Measurements from ENCODE around the gene IQCH.

Gene IQCH

GRCh38 chr15:67394873-67395639, 140.5 kb downstream of the IQCH start:
- H3K27ac ChIP-seq (ENCODE audit: low read length): no peak overlapping the region
- H3K27me3 ChIP-seq (ENCODE audit: control insufficient read depth, insufficient read depth, low read length): no peaks in the 10 kb centered on the region
- H3K9me3 ChIP-seq (ENCODE audit: control insufficient read depth, insufficient read depth, low read length): no peaks in the 10 kb centered on the region
- no peaks in the 10 kb centered on the region for H3K4me1 ChIP-seq (ENCODE audit: control insufficient read depth, insufficient read depth, low read length)
- WGBS (ENCODE audit: insufficient coverage, insufficient read length): no CpG with 5 or more reads among the region's 9 CpGs
- no peak overlapping the region for H3K4me3 ChIP-seq (ENCODE audit: low read length)
- no peak for DNase-seq (ENCODE audit: low read depth, low spot score)
- no peaks in the 10 kb centered on the region for H3K36me3 ChIP-seq (ENCODE audit: control insufficient read depth, insufficient read depth, low read length)

- Histone ChIP-seq H3K4me1 (ENCODE audit: control insufficient read depth, insufficient read depth, low read length) (no peaks in the 10 kb centered on the region), H3K4me3 (ENCODE audit: low read length) (no peak overlapping the region), H3K9me3 (ENCODE audit: control insufficient read depth, insufficient read depth, low read length) (no peaks in the 10 kb centered on the region), H3K27ac (ENCODE audit: low read length) (no peak overlapping the region), H3K27me3 (ENCODE audit: control insufficient read depth, insufficient read depth, low read length) (no peaks in the 10 kb centered on the region), H3K36me3 (ENCODE audit: control insufficient read depth, insufficient read depth, low read length) (no peaks in the 10 kb centered on the region)
- no CpG with 5 or more reads among the region's 5 CpGs for WGBS (ENCODE audit: insufficient coverage, insufficient read length)
- DNase-seq (ENCODE audit: low read depth, low spot score): no peak
These were observed 141.5 kb downstream of the IQCH start for GRCh38 chr15:67396114-67396513.

- Histone ChIP-seq H3K27ac (ENCODE audit: low read length) (no peak overlapping the region), H3K9me3 (ENCODE audit: control insufficient read depth, insufficient read depth, low read length) (no peaks in the 10 kb centered on the region), H3K4me1 (ENCODE audit: control insufficient read depth, insufficient read depth, low read length) (no peaks in the 10 kb centered on the region), H3K4me3 (ENCODE audit: low read length) (no peak overlapping the region), H3K36me3 (ENCODE audit: control insufficient read depth, insufficient read depth, low read length) (no peaks in the 10 kb centered on the region), H3K27me3 (ENCODE audit: control insufficient read depth, insufficient read depth, low read length) (no peaks in the 10 kb centered on the region)
- no peak for DNase-seq (ENCODE audit: low read depth, low spot score)
- no CpG with 5 or more reads among the region's 1 CpG for WGBS (ENCODE audit: insufficient coverage, insufficient read length)
These were observed 142.6 kb downstream of the IQCH start for GRCh38 chr15:67397139-67397538.

GRCh38 chr15:67399925-67400324, 145.3 kb downstream of the IQCH start:
- DNase-seq (ENCODE audit: low read depth, low spot score): no peak
- WGBS (ENCODE audit: insufficient coverage, insufficient read length): no CpG with 5 or more reads among the region's 4 CpGs
- H3K36me3 ChIP-seq (ENCODE audit: control insufficient read depth, insufficient read depth, low read length): no peaks in the 10 kb centered on the region
- H3K4me1 ChIP-seq (ENCODE audit: control insufficient read depth, insufficient read depth, low read length): no peaks in the 10 kb centered on the region
- H3K27me3 ChIP-seq (ENCODE audit: control insufficient read depth, insufficient read depth, low read length): no peaks in the 10 kb centered on the region
- no peaks in the 10 kb centered on the region for H3K9me3 ChIP-seq (ENCODE audit: control insufficient read depth, insufficient read depth, low read length)
- no peak overlapping the region for H3K27ac ChIP-seq (ENCODE audit: low read length)
- H3K4me3 ChIP-seq (ENCODE audit: low read length): no peak overlapping the region

- DNase-seq (ENCODE audit: low read depth, low spot score): no peak
- no CpG with 5 or more reads among the region's 2 CpGs for WGBS (ENCODE audit: insufficient coverage, insufficient read length)
- Histone ChIP-seq H3K36me3 (ENCODE audit: control insufficient read depth, insufficient read depth, low read length) (no peaks in the 10 kb centered on the region), H3K9me3 (ENCODE audit: control insufficient read depth, insufficient read depth, low read length) (no peaks in the 10 kb centered on the region), H3K27ac (ENCODE audit: low read length) (no peak overlapping the region), H3K27me3 (ENCODE audit: control insufficient read depth, insufficient read depth, low read length) (no peaks in the 10 kb centered on the region), H3K4me3 (ENCODE audit: low read length) (no peak overlapping the region), H3K4me1 (ENCODE audit: control insufficient read depth, insufficient read depth, low read length) (no peaks in the 10 kb centered on the region)
These were observed 146.3 kb downstream of the IQCH start for GRCh38 chr15:67400890-67401289.

DNA sequence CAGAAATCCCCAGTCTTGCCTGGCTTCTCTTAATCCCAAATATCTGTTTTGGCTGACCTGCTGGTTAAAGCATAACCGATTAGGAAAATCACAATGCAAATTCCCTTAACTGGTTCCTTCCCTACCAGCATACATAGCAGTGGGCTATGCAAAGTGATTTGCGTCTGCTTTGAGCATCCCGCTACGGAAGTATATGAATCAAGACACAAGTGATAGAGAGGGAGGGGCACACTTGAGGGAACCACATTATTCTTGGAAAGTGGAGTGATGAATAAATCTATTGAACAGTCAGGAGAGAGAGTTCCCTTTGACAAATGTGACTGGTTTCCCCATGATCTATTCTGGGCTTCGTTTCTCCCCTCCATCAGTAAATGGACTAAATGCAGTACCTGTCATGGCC, 146.8 kb downstream of the IQCH start:
- Histone ChIP-seq H3K27me3 (ENCODE audit: control insufficient read depth, insufficient read depth, low read length) (no peaks in the 10 kb centered on the region), H3K27ac (ENCODE audit: low read length) (no peak overlapping the region), H3K36me3 (ENCODE audit: control insufficient read depth, insufficient read depth, low read length) (no peaks in the 10 kb centered on the region), H3K4me1 (ENCODE audit: control insufficient read depth, insufficient read depth, low read length) (no peaks in the 10 kb centered on the region), H3K9me3 (ENCODE audit: control insufficient read depth, insufficient read depth, low read length) (no peaks in the 10 kb centered on the region), H3K4me3 (ENCODE audit: low read length) (no peak overlapping the region)
- no CpG with 5 or more reads among the region's 5 CpGs for WGBS (ENCODE audit: insufficient coverage, insufficient read length)
- DNase-seq (ENCODE audit: low read depth, low spot score): no peak

DNA sequence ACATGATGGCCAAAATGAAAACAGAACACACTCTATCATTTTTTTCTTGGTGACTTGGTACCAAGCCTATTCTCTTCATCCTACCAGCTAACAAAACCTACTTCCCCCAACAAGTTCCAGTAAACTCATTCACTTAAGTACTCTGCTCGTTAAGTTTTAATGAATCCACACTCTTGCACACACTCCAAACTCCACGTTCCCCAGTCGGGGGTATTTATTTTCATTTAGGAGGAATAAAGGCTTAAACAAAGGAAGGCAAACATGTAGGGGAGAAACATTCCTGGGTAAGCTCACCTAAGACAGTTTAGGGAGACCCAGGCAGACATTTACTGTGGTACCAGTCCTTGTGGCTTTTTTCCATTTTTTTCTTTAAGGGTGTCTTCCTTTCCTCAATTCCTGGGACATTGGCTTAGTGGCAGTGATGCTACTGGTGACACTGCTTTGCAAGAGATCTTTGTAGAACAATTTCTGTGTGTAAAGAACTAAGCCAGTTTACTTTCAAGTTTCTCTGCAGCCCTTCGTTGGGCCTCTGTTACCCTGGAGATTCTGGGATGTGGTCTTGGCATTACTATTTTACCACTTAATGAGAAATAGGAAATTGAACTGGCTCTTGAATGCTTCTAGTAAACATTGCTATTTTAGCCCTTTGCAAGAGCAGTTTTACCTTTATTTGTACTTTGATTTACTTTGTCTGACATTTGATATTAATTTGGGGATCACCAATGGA, 149.0 kb downstream of the IQCH start:
- no peaks in the 10 kb centered on the region for H3K27me3 ChIP-seq (ENCODE audit: control insufficient read depth, insufficient read depth, low read length)
- H3K9me3 ChIP-seq (ENCODE audit: control insufficient read depth, insufficient read depth, low read length): no peaks in the 10 kb centered on the region
- whole genome bisulfite sequencing (ENCODE audit: insufficient coverage, insufficient read length): no CpG with 5 or more reads among the region's 4 CpGs
- H3K4me3 ChIP-seq (ENCODE audit: low read length): no peak overlapping the region
- no peak overlapping the region for H3K27ac ChIP-seq (ENCODE audit: low read length)
- DNase-seq (ENCODE audit: low read depth, low spot score): no peak
- no peaks in the 10 kb centered on the region for H3K4me1 ChIP-seq (ENCODE audit: control insufficient read depth, insufficient read depth, low read length)
- H3K36me3 ChIP-seq (ENCODE audit: control insufficient read depth, insufficient read depth, low read length): no peaks in the 10 kb centered on the region

DNA sequence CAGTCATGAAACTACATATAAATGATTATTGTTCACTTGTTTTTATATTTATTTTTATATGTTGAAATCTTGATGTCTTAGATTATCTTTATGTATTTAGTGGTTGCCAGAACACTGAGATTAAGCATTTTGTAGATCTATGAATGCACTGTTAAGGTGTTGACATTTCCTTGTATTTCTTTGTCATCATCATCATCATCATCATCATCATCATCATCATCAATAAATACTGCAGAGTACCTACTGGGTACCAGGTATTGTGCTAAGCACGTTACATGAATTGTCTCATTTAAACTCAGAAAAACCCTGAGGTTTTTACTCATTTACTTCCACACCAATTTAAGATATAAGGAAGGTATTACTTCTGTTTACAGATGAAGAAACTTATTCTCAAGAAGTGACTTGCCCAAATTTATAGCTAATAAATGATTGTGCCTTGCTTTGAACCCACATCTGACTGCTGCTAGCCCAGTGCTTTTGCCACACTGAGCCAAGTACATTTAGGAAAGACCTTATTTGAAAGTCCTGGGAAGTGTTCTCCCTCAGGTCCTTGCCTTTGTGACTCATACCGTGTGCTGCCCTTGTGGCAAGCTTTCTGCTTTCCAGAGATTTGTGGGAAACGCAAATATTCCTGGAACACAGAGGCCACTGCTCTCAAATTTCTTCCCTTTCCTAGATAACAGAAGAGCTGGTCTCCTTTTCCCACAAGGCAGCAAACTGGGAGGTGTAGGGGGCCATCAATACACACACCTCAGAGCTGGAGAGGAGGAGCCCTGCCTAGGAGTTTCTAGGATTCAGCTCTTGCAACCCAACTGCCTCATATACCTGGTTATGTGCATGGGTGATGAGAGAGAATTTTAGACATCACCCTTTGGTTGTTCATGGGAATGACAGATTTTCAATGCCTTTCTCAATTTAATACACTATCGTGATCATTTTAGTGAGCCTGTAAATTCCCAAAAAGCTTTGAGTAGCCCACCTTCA, 150.9 kb downstream of the IQCH start:
- WGBS (ENCODE audit: insufficient coverage, insufficient read length): no CpG with 5 or more reads among the region's 4 CpGs
- DNase-seq (ENCODE audit: low read depth, low spot score): no peak

GRCh38 chr15:67406257-67406861, 151.8 kb downstream of the IQCH start:
- Histone ChIP-seq H3K36me3 (ENCODE audit: control insufficient read depth, insufficient read depth, low read length) (no peaks in the 10 kb centered on the region), H3K27ac (ENCODE audit: low read length) (no peak overlapping the region), H3K9me3 (ENCODE audit: control insufficient read depth, insufficient read depth, low read length) (no peaks in the 10 kb centered on the region), H3K27me3 (ENCODE audit: control insufficient read depth, insufficient read depth, low read length) (no peaks in the 10 kb centered on the region), H3K4me1 (ENCODE audit: control insufficient read depth, insufficient read depth, low read length) (0 out of 2 replicates have a peak, but pooled peaks cover 3% of the 10 kb centered on the region), H3K4me3 (ENCODE audit: low read length) (no peak overlapping the region)
- WGBS (ENCODE audit: insufficient coverage, insufficient read length): no CpG with 5 or more reads among the region's 1 CpG
- DNase-seq (ENCODE audit: low read depth, low spot score): no peak

More for the DNA sequence above, 150.9 kb downstream of the IQCH start:
- no peaks in the 10 kb centered on the region for H3K27me3 ChIP-seq (ENCODE audit: control insufficient read depth, insufficient read depth, low read length)
- no peaks in the 10 kb centered on the region for H3K36me3 ChIP-seq (ENCODE audit: control insufficient read depth, insufficient read depth, low read length)
- H3K27ac ChIP-seq (ENCODE audit: low read length): no peak overlapping the region
- no peaks in the 10 kb centered on the region for H3K9me3 ChIP-seq (ENCODE audit: control insufficient read depth, insufficient read depth, low read length)
- H3K4me3 ChIP-seq (ENCODE audit: low read length): no peak overlapping the region
- H3K4me1 ChIP-seq (ENCODE audit: control insufficient read depth, insufficient read depth, low read length): 0 out of 2 replicates have a peak, but pooled peaks cover 3% of the 10 kb centered on the region

DNA sequence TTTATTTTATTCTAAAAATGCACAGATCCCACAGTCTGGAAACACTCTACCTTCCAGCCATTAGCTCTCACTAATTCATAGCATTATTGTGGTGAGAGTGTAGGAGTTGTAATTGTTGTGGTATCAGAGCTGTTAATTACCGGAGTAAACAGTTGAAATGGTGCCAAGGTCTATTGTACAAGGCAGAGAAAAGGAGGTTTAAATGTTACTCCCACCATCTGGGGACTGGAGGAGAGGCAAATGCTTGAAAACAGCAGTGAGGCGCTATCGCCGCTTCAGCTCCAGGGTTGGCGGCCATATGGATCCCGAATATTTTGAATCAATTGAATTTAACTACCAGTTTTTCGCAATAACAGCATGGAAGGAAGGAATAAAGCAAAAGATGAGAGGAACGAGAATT, 153.2 kb downstream of the IQCH start:
- no peaks in the 10 kb centered on the region for H3K9me3 ChIP-seq (ENCODE audit: control insufficient read depth, insufficient read depth, low read length)
- no peaks in the 10 kb centered on the region for H3K27me3 ChIP-seq (ENCODE audit: control insufficient read depth, insufficient read depth, low read length)
- no peak overlapping the region for H3K27ac ChIP-seq (ENCODE audit: low read length)
- no peak overlapping the region for H3K4me3 ChIP-seq (ENCODE audit: low read length)
- H3K4me1 ChIP-seq (ENCODE audit: control insufficient read depth, insufficient read depth, low read length): 0 out of 2 replicates have a peak, but pooled peaks cover 3% of the 10 kb centered on the region
- no peak for DNase-seq (ENCODE audit: low read depth, low spot score)
- no peaks in the 10 kb centered on the region for H3K36me3 ChIP-seq (ENCODE audit: control insufficient read depth, insufficient read depth, low read length)
- WGBS (ENCODE audit: insufficient coverage, insufficient read length): no CpG with 5 or more reads among the region's 8 CpGs

Measured in iPS DF 6.9 (cell line).